K562 (cell line): ENCODE data around the gene CELF4. TPM values are rescaled to one million over a fixed set of nuclear protein-coding genes. Genes with fewer than 3 reads are reported as not detected.

Source experiments
- ATAC-seq: fragments of 200-7000 bp; cut with Tn5 transposase; 3 replicates; pipeline ENCODE4 v1.9.1; 2020; ENCODE audit warnings: moderate library complexity
- BruUV-seq: library from RNA; stranded (reverse); fragments of 400-500 nt; replicated peaks from 2 replicates; lab custom pipeline; 2021; lab: Mats Ljungman, UMichigan
- CTCF ChIA-PET: fragments of 300-600 bp; formaldehyde crosslinking; extraction: SDS; loops from one replicate; lab custom pipeline; 2021; ENCODE audit warnings: low intra/inter-chr PET ratio; lab: Yijun Ruan, JAX
- POLR2A ChIA-PET: fragments of 300-600, 350-650 bp; sonication (Branson Sonifier 250); formaldehyde crosslinking; extraction: SDS; loops from one replicate; lab custom pipeline; 2021; ENCODE audit warnings: antibody characterized with exemption, inconsistent platforms; lab: Yijun Ruan, JAX
- DNase-seq, 4 experiments: peaks; one replicate each; pipeline versions ENCODE4 v3.0.0 to v3.0.0-alpha.2; 2011 to 2018; ENCODE audit warnings: low spot score in 3 of 4, mixed read lengths in 3 of 4; ENCODE audit errors: extremely low read depth in 1 of 4
- FAIRE-seq: peaks from 2 replicates; lab custom pipeline; 2011; peaks lifted over from hg19 to GRCh38; lab: Jason Lieb, UNC
- H2AFZ ChIP-seq: 2 replicates; pipeline ENCODE4 v1.6.0; 2011; ENCODE audit warnings: low read depth, low read length, control low read depth, inconsistent platforms
- H3K27ac ChIP-seq: fragments of 200-600 bp; 3 replicates; pipeline ENCODE4 v1.8.0; 2011; ENCODE audit warnings: low read depth, mild to moderate bottlenecking, control low read depth, inconsistent platforms, low read length, moderate library complexity, mixed read lengths; ENCODE audit errors: extremely low read depth
- H3K27me3 ChIP-seq, 2 experiments: fragments of 300-600 bp in 1 of 2; 2 replicates in 1 of 2; 3 replicates in 1 of 2; pipeline versions ENCODE4 v1.6.0 to v1.8.0; 2011; ENCODE audit warnings: inconsistent platforms in 2 of 2, low read length in 2 of 2, mild to moderate bottlenecking in 1 of 2, mixed read lengths in 1 of 2, moderate library complexity in 1 of 2; ENCODE audit not compliant: control insufficient read depth in 2 of 2, insufficient read depth in 2 of 2
- H3K36me3 ChIP-seq: fragments of 300-600 bp; 3 replicates; pipeline ENCODE4 v1.8.0; 2011; ENCODE audit warnings: mild to moderate bottlenecking, low read length, inconsistent platforms; ENCODE audit not compliant: control insufficient read depth, insufficient read depth
- H3K4me1 ChIP-seq, 2 experiments: fragments of 200-600 bp in 1 of 2; replicated peaks in 1 of 2; 2 replicates in 1 of 2; 3 replicates in 1 of 2; pipeline versions ENCODE4 v1.5.1 to v1.8.0; 2011; ENCODE audit warnings: inconsistent platforms in 2 of 2, low read length in 2 of 2, mild to moderate bottlenecking in 1 of 2, mixed read lengths in 1 of 2, moderate library complexity in 1 of 2; ENCODE audit not compliant: control insufficient read depth in 2 of 2, insufficient read depth in 2 of 2
- H3K4me2 ChIP-seq: 2 replicates; pipeline ENCODE4 v1.6.1; 2011; ENCODE audit warnings: low read length, control low read depth, inconsistent platforms, mixed read lengths; ENCODE audit not compliant: insufficient read depth
- H3K4me3 ChIP-seq: fragments of 200-600 bp; sonication (generic), shearing (Covaris generic); 2 replicates; pipeline ENCODE4 v1.5.1; 2016; ENCODE audit warnings: control low read depth, inconsistent platforms
- H3K79me2 ChIP-seq: fragments of 200-600 bp; 3 replicates; pipeline ENCODE4 v1.8.0; 2011; ENCODE audit warnings: low read length, inconsistent platforms; ENCODE audit not compliant: control insufficient read depth, insufficient read depth
- H3K9ac ChIP-seq, 2 experiments: 2 replicates each; pipeline versions ENCODE4 v1.6.0 to v1.6.1; 2011; ENCODE audit warnings: low read depth in 2 of 2, low read length in 2 of 2, control low read depth in 1 of 2, inconsistent platforms in 1 of 2, mild to moderate bottlenecking in 1 of 2, mixed read lengths in 1 of 2; ENCODE audit not compliant: insufficient read depth in 1 of 2
- H3K9me1 ChIP-seq: one replicate; pipeline ENCODE4 v1.6.0; 2011; ENCODE audit warnings: inconsistent platforms, mild to moderate bottlenecking, low read length, moderate library complexity; ENCODE audit not compliant: control insufficient read depth, insufficient read depth
- H3K9me3 ChIP-seq: replicated peaks from 2 replicates; pipeline ENCODE4 v1.5.1; 2011; ENCODE audit warnings: low read depth, low read length, inconsistent platforms; ENCODE audit not compliant: control insufficient read depth, insufficient read depth
- H4K20me1 ChIP-seq: replicated peaks from 2 replicates; pipeline ENCODE4 v1.6.1; 2011; ENCODE audit warnings: low read length, inconsistent platforms, mixed read lengths; ENCODE audit not compliant: control insufficient read depth, insufficient read depth
- E2F6 ChIP-seq, 2 experiments: IDR thresholded peaks; 2 replicates each; pipeline ENCODE4 v1.6.1; 2011; ENCODE audit warnings: borderline replicate concordance in 1 of 2, control low read depth in 1 of 2, low read depth in 1 of 2, low read length in 1 of 2, mild to moderate bottlenecking in 1 of 2, mixed read lengths in 1 of 2, moderate library complexity in 1 of 2; ENCODE audit not compliant: insufficient read depth in 1 of 2, insufficient read length in 1 of 2, poor library complexity in 1 of 2, severe bottlenecking in 1 of 2; ENCODE audit errors: extremely low read depth in 1 of 2
- HINFP ChIP-seq: fragments of 450-650 bp; conservative IDR thresholded peaks from 2 replicates; pipeline ENCODE4 v1.6.1; 2016; ENCODE audit warnings: missing genetic modification characterization, low read depth, mild to moderate bottlenecking, control low read depth, missing compliant biosample characterization
- NCOR1 ChIP-seq: fragments of 450-650 bp; IDR thresholded peaks from 2 replicates; pipeline ENCODE4 v1.6.1; 2016; ENCODE audit warnings: mild to moderate bottlenecking, moderate library complexity
- RBM34 ChIP-seq: fragments of 200-400 bp; formaldehyde crosslinking; IDR thresholded peaks from 2 replicates; pipeline ENCODE4 v1.6.1; 2018; ENCODE audit warnings: low read length, borderline replicate concordance; ENCODE audit not compliant: insufficient read depth
- ZNF324 ChIP-seq: fragments of 250-450 bp; sonication (Bioruptor Pico); IDR thresholded peaks from 2 replicates; pipeline ENCODE4 v1.4.0; 2020; ENCODE audit warnings: mild to moderate bottlenecking
- ZNF507 ChIP-seq: conservative IDR thresholded peaks from 2 replicates; pipeline ENCODE4 v1.6.1; 2017; ENCODE audit warnings: missing genetic modification characterization, missing compliant biosample characterization
- ZNF592 ChIP-seq: fragments of 450-650 bp; IDR thresholded peaks from 2 replicates; pipeline ENCODE4 v1.6.1; 2017; ENCODE audit warnings: antibody characterized with exemption, mild to moderate bottlenecking
- WGBS: fragments of 100-300 bp; shearing (Covaris generic); methylation state at CpG from one replicate; pipeline ENCODE4 v1.1.6; 2016; ENCODE audit warnings: low coverage, mixed read lengths; ENCODE audit not compliant: insufficient coverage; ENCODE audit errors: missing lambda C conversion rate; 5-methylcytosine and 5-hydroxymethylcytosine counted together
- in situ Hi-C: fragments of 300-500 bp; cut with MboI; formaldehyde crosslinking; loops from 4 replicates; pipeline ENCODE4 v1.15.0; 2018; ENCODE audit warnings: inconsistent platforms, mixed read lengths
- intact Hi-C: fragments of 100-400 bp; cut with micrococcal nuclease; formaldehyde crosslinking; loops from 2 replicates; pipeline ENCODE4 v1.14.2; 2022
- polyA plus RNA-seq, 8 experiments: library from polyadenylated mRNA; depleted of rRNA in 4 of 8; stranded (reverse) in 5 of 8; unstranded in 3 of 8; fragments of >200 nt; fragmentation: Nextera tagmentation in 2 of 8; fragmentation: Illumina TruSeq in 1 of 8; extraction: Ambion mirVana in 2 of 8; extraction: Trizol in 1 of 8; gene quantifications; 2 replicates each; pipeline versions ENCODE4 v1.2.1 to v1.2.3, GENCODE V29; 2011 to 2014; ENCODE audit warnings: inconsistent platforms in 1 of 8, missing spikeins in 1 of 8
- total RNA-seq, 7 experiments: library from RNA; depleted of rRNA in 6 of 7; stranded (reverse); fragments of >200 nt in 6 of 7; fragmentation: Illumina TruSeq in 2 of 7; extraction: Trizol in 2 of 7; gene quantifications; 2 replicates each; pipeline versions ENCODE4 v1.2.1 to v1.2.3, GENCODE V29; 2011 to 2021; ENCODE audit warnings: low replicate concordance in 1 of 7

CELF4 gene
- total and polyA plus RNA-seq, 9 of the 15 experiments (the other 6 are each of a cell fraction or from before 2014, with no cell fraction given): 0.04 to 0.24 (median 0.07) TPM; not detected in 3

- no peak overlapping the region for H3K27ac ChIP-seq
- no peak overlapping the region for H3K4me2 ChIP-seq
- ChIA-PET CTCF (no interaction called here), POLR2A (no interaction called here)
- in situ Hi-C loops (no loop called here), intact Hi-C loops (loop anchor here (5.0 kb wide), 2 partner anchors 326 to 399 kb away; no protein-coding TSS in a partner anchor)
- ATAC-seq (no peak), DNase-seq (no peak), FAIRE-seq (no peak)
- no peaks in the 10 kb centered on the region for H3K79me2 ChIP-seq
- H3K9me1 ChIP-seq: no peaks in the 10 kb centered on the region
- no peaks in the 10 kb centered on the region for H3K9me3 ChIP-seq
- 0% methylated on average over 2 of the region's 2 CpGs for WGBS
- H4K20me1 ChIP-seq: peaks cover 9% of the 10 kb centered on the region
- H3K36me3 ChIP-seq: no peaks in the 10 kb centered on the region
- BruUV-seq: no TSS peak
- no peak overlapping the region for H3K9ac ChIP-seq
- H3K4me1 ChIP-seq: no peaks in the 10 kb centered on the region
- peaks cover 0 to 10% of the 10 kb centered on the region in 2 experiments; a peak in 1 of 5 replicates for H3K27me3 ChIP-seq
- H2AFZ ChIP-seq: no peak overlapping the region
- H3K4me3 ChIP-seq: no peak overlapping the region
- TF ChIP-seq RBM34 (no peak), NCOR1 (no peak), ZNF324 (CRISPR knock-in tag) (no peak), E2F6 (IDR thresholded peaks at IDR 0.05; ENCODE audit: borderline replicate concordance in 1 of 2, extremely low read depth in 1 of 2, insufficient read depth in 1 of 2, insufficient read length in 1 of 2, low read depth in 1 of 2, low read length in 1 of 2, poor library complexity in 1 of 2, severe bottlenecking in 1 of 2) (no peak), HINFP (tag) (no peak), ZNF592 (no peak), ZNF507 (tag) (no peak)
Measured at GRCh38 chr18:37341016-37341415, 224.6 kb downstream of the CELF4 start.
